ENCODE measurements around the gene PRKAG2.
"Not testable (repeated sequence)": the region's sequence is repeated elsewhere in the genome, so short reads cannot be mapped to it uniquely, and the experiment has no call there.

The PRKAG2 gene

GRCh38 chr7:151838861-151839381 is 38.0 kb downstream of the PRKAG2 start:
- no peak overlapping the region for H3K27ac ChIP-seq
- no peak for DNase-seq (ENCODE audit: low read depth, low spot score)

DNA sequence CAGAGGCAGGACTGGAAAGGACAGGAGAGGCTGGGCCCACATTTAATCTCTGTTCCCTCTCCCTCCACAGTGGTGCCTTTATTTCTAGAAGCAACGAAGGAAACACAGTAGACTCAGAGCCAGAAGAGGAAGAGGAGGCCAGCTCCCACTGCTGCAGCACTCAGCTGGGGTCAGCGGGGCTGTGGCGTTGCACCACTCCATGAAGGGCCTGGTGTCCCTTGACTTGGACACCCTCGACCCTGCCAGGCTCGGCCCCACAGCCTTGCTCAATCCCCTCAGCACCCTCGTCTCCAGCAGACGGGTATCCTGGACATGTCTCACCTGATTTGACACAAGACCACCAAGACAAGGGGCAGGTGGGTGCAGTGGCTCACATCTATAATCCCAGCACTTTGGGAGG is 38.8 kb downstream of the PRKAG2 start:
- no peak for DNase-seq (ENCODE audit: low read depth, low spot score)
- no peak overlapping the region for H3K27ac ChIP-seq

DNA sequence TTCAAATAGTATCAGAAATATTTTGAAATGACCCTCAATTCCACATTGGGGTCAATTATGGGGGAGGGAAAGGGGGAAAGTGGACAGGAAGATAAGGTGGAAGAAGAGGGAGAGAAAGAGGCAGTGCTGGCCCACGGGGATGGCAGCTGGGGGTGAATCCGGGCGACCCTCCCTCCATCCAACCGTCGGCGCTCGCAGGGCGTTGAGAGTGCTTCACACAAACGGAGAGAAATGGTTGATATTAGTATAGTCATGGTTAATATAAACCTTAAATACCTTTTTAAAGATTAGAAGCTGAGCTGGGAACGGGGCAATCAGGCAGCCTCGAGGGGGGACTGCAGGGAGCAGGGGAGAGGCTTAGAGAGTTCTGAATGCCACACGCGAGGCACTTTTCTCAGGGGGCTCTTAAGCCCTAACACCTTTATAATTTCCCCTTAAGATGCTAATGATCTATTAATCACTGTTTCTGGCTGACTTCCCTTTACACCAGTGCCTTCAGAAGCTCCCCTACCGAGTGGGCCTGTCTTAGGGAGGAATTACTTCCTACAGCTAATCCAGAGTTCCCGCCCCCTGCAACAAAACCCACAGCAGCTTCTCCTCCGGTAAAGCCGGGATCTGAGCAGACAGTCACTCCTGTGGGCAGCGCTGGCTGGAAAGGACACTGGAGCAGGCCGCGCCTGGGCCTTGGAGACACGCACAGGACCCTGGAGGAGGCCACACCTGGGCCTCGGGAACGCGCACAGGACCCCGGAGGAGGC is 39.5 kb downstream of the PRKAG2 start:
- DNase-seq (ENCODE audit: low read depth, low spot score), result no peak
- H3K27ac ChIP-seq, result no peak overlapping the region

GRCh38 chr7:151836927-151837205 is 40.0 kb downstream of the PRKAG2 start:
- H3K27ac ChIP-seq, result no peak overlapping the region
- no peak for DNase-seq (ENCODE audit: low read depth, low spot score)

DNA sequence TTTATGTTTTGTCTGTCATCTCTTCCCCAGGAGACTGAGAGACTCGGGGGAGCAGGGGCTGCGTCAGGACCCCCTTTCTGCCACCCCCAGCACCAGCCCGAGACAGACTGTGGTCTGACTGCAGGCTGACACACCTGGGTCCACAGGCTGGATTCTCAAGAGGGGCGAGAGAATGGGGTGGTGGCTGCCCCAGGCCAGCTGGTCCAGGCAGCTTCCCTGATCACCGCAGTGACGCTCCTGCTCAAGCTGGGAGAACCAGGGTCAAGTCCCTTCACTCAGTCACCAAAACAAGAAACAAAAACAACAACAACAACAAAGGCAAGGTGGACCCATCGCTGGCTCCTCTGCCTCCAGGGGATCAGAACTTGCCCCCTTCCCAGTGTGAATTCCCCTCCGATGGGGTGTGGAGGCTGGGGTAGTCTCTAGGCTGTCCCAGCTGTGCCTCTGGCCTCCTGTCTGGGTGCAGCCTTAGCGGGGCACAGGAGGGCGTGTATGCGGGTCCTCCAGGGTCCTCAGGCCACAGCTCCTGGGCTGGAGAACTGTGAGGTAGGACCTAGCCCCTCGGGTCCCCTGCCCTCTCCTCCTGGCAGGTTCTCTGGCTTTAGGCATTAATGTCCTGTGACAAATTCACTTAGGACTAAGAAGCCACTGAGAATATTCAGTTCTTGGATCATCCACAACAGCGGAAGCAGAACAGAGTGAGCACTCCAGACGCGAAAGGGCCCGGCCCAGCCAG is 40.6 kb downstream of the PRKAG2 start:
- no peak for DNase-seq (ENCODE audit: low read depth, low spot score)
- no peak overlapping the region for H3K27ac ChIP-seq

DNA sequence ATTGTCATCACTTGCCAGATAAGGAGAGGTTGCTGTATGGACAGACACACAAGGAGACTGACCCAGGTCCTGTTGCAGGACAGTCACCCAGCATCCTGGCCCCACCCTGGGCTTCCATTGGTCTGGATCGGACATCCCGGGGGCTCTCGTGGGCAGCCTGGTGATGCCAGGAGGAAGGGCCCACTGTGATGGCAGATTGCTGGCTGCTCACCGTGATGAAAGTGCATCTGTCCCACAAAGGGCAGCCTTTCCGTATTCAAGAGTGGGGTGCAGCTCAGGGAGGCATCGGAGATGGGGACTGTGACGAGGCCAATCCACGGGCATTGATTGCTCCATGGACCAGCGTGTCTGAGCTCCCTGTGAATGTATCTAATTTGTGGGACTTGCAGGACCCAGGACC is 41.3 kb downstream of the PRKAG2 start:
- no peak for DNase-seq (ENCODE audit: low read depth, low spot score)
- H3K27ac ChIP-seq, result no peak overlapping the region

DNA sequence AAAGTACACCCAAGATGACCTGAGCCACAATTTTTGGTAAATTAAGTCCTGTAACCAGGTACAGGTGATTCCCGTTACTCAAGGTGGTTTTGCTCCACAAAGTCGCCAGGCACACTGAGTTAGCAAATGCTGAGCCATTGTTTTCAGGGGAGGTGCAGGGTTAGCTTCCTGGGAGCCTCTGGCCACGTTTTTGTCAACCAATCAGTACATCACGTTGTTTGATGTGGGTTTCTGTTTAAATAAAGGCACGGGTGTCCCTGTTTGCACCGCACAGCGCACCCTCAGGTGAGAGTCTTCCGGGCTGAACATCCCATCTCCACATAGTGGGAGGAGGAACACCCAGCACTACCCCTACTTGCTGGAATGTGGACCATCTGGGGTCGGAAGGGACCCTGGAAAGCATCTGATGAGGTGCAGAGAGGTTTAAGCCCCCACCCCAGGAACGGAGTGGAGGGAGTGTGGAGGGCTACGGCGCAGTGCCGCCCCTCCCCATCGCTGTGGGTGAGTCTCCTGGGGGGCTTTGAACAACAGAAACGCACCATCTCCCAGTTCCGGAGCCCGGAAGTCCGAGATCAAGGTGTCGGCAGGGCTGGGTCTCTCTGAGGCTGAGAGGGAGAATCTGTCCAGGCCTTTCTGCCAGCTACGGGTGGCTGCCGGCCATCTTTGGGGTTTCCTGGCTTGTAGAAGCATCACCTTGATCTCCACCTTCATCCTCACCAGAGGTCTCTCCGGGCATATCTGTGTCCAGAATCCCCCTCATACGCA is 42.5 kb downstream of the PRKAG2 start:
- no peak for DNase-seq (ENCODE audit: low read depth, low spot score)

GRCh38 chr7:151833691-151834090 is 43.2 kb downstream of the PRKAG2 start:
- DNase-seq (ENCODE audit: low read depth, low spot score), result no peak
- H3K27ac ChIP-seq, result no peak overlapping the region

More for the DNA sequence above, 42.5 kb downstream of the PRKAG2 start:
- H3K27ac ChIP-seq, result no peak overlapping the region

DNA sequence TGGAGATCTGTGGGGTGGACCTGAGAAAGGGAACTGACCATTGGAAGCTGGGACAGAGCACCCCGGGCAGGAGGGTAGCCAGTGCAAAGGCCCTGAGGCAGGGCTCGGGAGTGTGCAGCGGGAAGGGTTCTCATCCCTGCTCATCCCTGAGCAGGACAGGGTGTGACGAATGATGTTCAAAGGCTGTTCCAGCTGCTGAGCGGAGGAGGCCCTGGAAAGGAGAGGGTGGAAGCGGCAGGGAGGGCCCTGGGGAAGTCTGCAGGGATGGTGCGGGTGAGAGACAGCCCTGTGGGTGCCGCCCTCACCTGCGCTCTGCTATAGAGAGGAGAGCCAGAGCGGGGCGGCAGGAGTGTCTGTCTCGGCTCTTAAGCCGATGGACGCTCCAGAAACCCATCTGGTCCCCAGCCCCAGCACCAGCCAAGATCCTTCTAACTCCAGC is 43.7 kb downstream of the PRKAG2 start:
- no peak for DNase-seq (ENCODE audit: low read depth, low spot score)
- H3K27ac ChIP-seq, result no peak overlapping the region

GRCh38 chr7:151832656-151833055 is 44.3 kb downstream of the PRKAG2 start:
- DNase-seq (ENCODE audit: low read depth, low spot score), result no peak

DNA sequence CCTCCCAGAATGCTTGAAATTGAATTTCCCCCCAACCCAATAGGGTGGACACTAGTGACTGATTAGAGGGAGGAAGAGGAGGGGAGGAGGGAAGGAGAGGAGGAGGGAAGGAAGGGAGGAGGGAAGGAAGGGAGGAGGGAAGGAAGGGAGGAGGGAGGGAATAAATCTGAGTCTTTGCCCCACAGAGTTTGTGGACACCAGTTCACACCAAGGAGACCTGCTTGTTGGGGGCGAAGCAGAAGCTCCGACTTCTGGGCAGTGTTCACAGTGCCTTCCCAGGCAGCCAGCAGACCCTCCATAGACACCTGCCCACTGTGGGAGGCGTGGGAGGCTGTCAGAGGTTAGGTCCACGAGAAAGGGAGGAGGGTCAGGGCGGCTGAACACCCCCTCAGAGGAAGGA is 44.8 kb downstream of the PRKAG2 start:
- DNase-seq (ENCODE audit: low read depth, low spot score), result no peak

More at GRCh38 chr7:151832656-151833055, 44.3 kb downstream of the PRKAG2 start:
- H3K27ac ChIP-seq, result no peak overlapping the region

DNA sequence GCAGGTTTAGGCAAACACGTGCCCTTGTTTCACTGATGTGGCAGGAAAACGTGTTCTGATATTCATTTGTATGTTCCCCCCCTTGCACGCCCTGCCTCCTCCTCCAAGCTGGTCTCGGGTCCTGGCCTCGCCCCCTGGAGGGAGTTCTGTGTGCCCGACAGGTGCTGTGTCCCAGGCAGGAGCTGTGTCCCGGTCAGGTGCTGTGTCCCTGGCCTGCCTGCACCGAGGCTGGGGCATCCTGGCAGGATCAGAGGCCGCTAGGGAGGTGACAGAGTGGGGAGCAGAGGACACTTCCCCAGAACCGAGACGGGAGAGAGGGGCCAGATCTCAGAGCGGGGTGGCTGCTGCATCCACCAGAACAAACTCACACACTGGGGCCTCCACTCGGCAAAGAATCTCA is 45.3 kb downstream of the PRKAG2 start:
- DNase-seq (ENCODE audit: low read depth, low spot score), result no peak
- no peak overlapping the region for H3K27ac ChIP-seq

More for the DNA sequence above, 44.8 kb downstream of the PRKAG2 start:
- H3K27ac ChIP-seq, result no peak overlapping the region

- H3K27ac ChIP-seq, result no peak overlapping the region
- DNase-seq (ENCODE audit: low read depth, low spot score), result no peak
Observed at GRCh38 chr7:151830121-151830830, 46.6 kb downstream of the PRKAG2 start.

GRCh38 chr7:151829707-151830106 is 47.2 kb downstream of the PRKAG2 start:
- no peak overlapping the region for H3K27ac ChIP-seq
- DNase-seq (ENCODE audit: low read depth, low spot score), result no peak

GRCh38 chr7:151827620-151828019 is 49.3 kb downstream of the PRKAG2 start:
- DNase-seq (ENCODE audit: low read depth, low spot score), result no peak
- no peak overlapping the region for H3K27ac ChIP-seq

GRCh38 chr7:151826316-151826715 is 50.6 kb downstream of the PRKAG2 start:
- not testable (repeated sequence) for DNase-seq (ENCODE audit: low read depth, low spot score); H3K27ac ChIP-seq

DNA sequence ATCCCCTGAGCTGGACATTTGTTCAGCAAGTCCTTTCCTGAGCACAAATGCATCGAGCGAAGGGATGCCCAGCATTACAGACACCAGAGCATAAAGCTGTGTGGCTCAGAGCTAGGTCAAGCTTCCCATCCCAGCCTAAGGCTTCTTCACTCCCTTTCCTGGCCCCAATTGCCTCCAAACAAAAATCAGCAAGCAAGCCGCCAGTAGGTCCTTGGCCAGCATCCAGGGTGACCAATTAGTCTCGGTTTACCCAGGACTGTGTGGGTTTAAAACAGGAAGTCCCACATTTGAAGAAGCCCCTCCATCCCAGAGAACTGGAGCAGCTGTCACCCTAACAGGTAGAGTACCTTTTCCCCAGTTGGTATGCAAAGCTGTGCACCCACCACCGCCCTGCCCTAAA is 51.2 kb downstream of the PRKAG2 start:
- DNase-seq (ENCODE audit: low read depth, low spot score), result no peak
- no peak overlapping the region for H3K27ac ChIP-seq

DNA sequence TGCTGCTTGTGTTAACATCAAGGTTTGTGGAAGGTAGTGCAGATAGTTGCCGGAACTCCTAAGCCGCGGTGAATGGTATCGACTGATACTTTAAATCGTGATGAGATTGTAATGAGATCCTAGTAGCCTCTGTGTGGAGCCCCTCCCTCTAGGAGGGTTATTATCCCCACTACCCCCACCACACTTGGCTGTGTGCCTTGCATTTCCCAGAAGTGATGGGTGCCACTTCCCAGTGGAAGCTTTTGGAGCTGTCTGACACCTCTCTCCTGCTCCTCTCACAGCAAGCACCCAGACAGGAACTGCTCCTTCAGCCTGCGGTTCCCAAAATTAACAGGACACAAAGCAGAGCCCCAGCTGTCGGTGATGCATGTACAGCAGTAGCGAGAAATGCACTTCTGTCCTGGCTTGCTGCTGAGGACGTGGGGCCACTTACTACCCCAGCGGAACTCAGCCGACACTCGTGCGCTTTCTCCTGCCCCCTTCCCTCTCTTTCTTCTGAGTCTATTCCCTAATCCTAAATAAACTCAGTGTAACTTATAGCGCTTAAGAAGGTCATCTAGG is 52.5 kb downstream of the PRKAG2 start:
- H3K27ac ChIP-seq, result no peak overlapping the region

GRCh38 chr7:151823566-151824372 is 53.1 kb downstream of the PRKAG2 start:
- no peak for DNase-seq (ENCODE audit: low read depth, low spot score)
- H3K27ac ChIP-seq, result no peak overlapping the region

More for the DNA sequence above, 52.5 kb downstream of the PRKAG2 start:
- DNase-seq (ENCODE audit: low read depth, low spot score), result no peak

Measured in epithelial cell of prostate (primary cell).